Activated naive CD8-positive, alpha-beta T cell treated with anti-CD3 and anti-CD28 coated beads, Interleukin-2, amount 10 ng/mL, durations not matched to agents 7 days and 5 days (primary cell): ENCODE results near the gene PARD3B. TPM values are rescaled to one million over a fixed set of nuclear protein-coding genes. Genes with fewer than 3 reads are reported as not detected.

ENCODE experiments used
- ATAC-seq: fragments of 150-1000 bp; cut with Tn5 transposase; one replicate; pipeline ENCODE4 v1.10.0; 2021; ENCODE audit warnings: low read depth, moderate library complexity
- POLR2A ChIA-PET: fragments of 350-600 bp; sonication (Branson Sonifier 250); formaldehyde crosslinking; loops from one replicate; lab custom pipeline; 2021; ENCODE audit warnings: antibody characterized with exemption; lab: Charles Lee
- DNase-seq: peaks from one replicate; pipeline ENCODE4 v3.0.0; 2021
- H3K27ac Mint-ChIP-seq: one replicate; pipeline ENCODE4 v1.8.0; 2022; ENCODE audit warnings: mild to moderate bottlenecking, mixed read lengths
- H3K27me3 Mint-ChIP-seq: one replicate; pipeline ENCODE4 v1.8.0; 2022; ENCODE audit warnings: mild to moderate bottlenecking, moderate library complexity, mixed read lengths
- H3K36me3 Mint-ChIP-seq: one replicate; pipeline ENCODE4 v1.8.0; 2021; ENCODE audit warnings: mild to moderate bottlenecking, mixed read lengths
- H3K4me1 Mint-ChIP-seq: one replicate; pipeline ENCODE4 v1.8.0; 2021; ENCODE audit warnings: mixed read lengths
- H3K4me3 Mint-ChIP-seq: one replicate; pipeline ENCODE4 v1.8.0; 2022; ENCODE audit warnings: mild to moderate bottlenecking, moderate library complexity, mixed read lengths
- H3K9me3 Mint-ChIP-seq: one replicate; pipeline ENCODE4 v1.8.0; 2021; ENCODE audit warnings: mixed read lengths
- total RNA-seq, 2 experiments: library from RNA; stranded (reverse); gene quantifications; one replicate each; pipeline ENCODE4 v1.2.3, GENCODE V29; 2021

PARD3B gene
- total RNA-seq, 2 experiments from 2014 or later, result 0.55 to 1.0 TPM

- POLR2A ChIA-PET, result no interaction called here
- ATAC-seq, result no peak
- H3K4me1 Mint-ChIP-seq, result peaks cover 3% of the 10 kb centered on the region
Measured at GRCh38 chr2:205545971-205546816, 1000.9 kb downstream of the PARD3B start.

GRCh38 chr2:205555566-205556230 lies 1010.4 kb downstream of the PARD3B start:
- Mint-ChIP-seq H3K36me3 (no peaks in the 10 kb centered on the region), H3K27me3 (peaks cover 2% of the 10 kb centered on the region), H3K9me3 (no peaks in the 10 kb centered on the region), H3K4me3 (no peak overlapping the region), H3K4me1 (no peaks in the 10 kb centered on the region), H3K27ac (no peak overlapping the region)
- no peak for ATAC-seq
- POLR2A ChIA-PET, result no interaction called here
- no peak for DNase-seq

More at GRCh38 chr2:205545971-205546816, 1000.9 kb downstream of the PARD3B start:
- no peak overlapping the region for H3K27ac Mint-ChIP-seq
- H3K36me3 Mint-ChIP-seq, result no peaks in the 10 kb centered on the region
- H3K9me3 Mint-ChIP-seq, result no peaks in the 10 kb centered on the region
- H3K27me3 Mint-ChIP-seq, result peaks cover 1% of the 10 kb centered on the region
- H3K4me3 Mint-ChIP-seq, result no peak overlapping the region
- DNase-seq, result no peak

- POLR2A ChIA-PET, result no interaction called here
- Mint-ChIP-seq H3K27me3 (peaks cover 2% of the 10 kb centered on the region), H3K27ac (no peak overlapping the region)
Measured at GRCh38 chr2:205556357-205556756, 1011.1 kb downstream of the PARD3B start.

GRCh38 chr2:205556841-205557539 lies 1011.7 kb downstream of the PARD3B start:
- Mint-ChIP-seq H3K4me1 (no peaks in the 10 kb centered on the region), H3K36me3 (no peaks in the 10 kb centered on the region), H3K4me3 (no peak overlapping the region), H3K27ac (no peak overlapping the region), H3K9me3 (no peaks in the 10 kb centered on the region), H3K27me3 (peaks cover 2% of the 10 kb centered on the region)
- POLR2A ChIA-PET, result no interaction called here
- ATAC-seq (no peak), DNase-seq (no peak)

More at GRCh38 chr2:205556357-205556756, 1011.1 kb downstream of the PARD3B start:
- H3K4me3 Mint-ChIP-seq, result no peak overlapping the region
- H3K9me3 Mint-ChIP-seq, result no peaks in the 10 kb centered on the region
- no peaks in the 10 kb centered on the region for H3K36me3 Mint-ChIP-seq
- H3K4me1 Mint-ChIP-seq, result no peaks in the 10 kb centered on the region
- DNase-seq (no peak), ATAC-seq (no peak)

GRCh38 chr2:205557873-205558272 lies 1012.6 kb downstream of the PARD3B start:
- Mint-ChIP-seq H3K9me3 (no peaks in the 10 kb centered on the region), H3K4me3 (no peak overlapping the region), H3K4me1 (no peaks in the 10 kb centered on the region), H3K36me3 (no peaks in the 10 kb centered on the region), H3K27me3 (peaks cover 2% of the 10 kb centered on the region), H3K27ac (no peak overlapping the region)
- DNase-seq (no peak), ATAC-seq (no peak)
- POLR2A ChIA-PET, result no interaction called here

GRCh38 chr2:205561441-205561840 lies 1016.2 kb downstream of the PARD3B start:
- Mint-ChIP-seq H3K4me3 (no peak overlapping the region), H3K9me3 (no peaks in the 10 kb centered on the region), H3K36me3 (no peaks in the 10 kb centered on the region), H3K4me1 (no peaks in the 10 kb centered on the region), H3K27me3 (peaks cover 3% of the 10 kb centered on the region), H3K27ac (no peak overlapping the region)
- no peak for ATAC-seq
- no peak for DNase-seq
- POLR2A ChIA-PET, result no interaction called here

- H3K4me1 Mint-ChIP-seq, result peaks cover 2% of the 10 kb centered on the region
- H3K27ac Mint-ChIP-seq, result no peak overlapping the region
- H3K27me3 Mint-ChIP-seq, result peaks cover 3% of the 10 kb centered on the region
- ATAC-seq (no peak), DNase-seq (peak; percentile 33)
- H3K36me3 Mint-ChIP-seq, result no peaks in the 10 kb centered on the region
- no peak overlapping the region for H3K4me3 Mint-ChIP-seq
- POLR2A ChIA-PET, result no interaction called here
- no peaks in the 10 kb centered on the region for H3K9me3 Mint-ChIP-seq
Measured at GRCh38 chr2:205563646-205564045, 1018.4 kb downstream of the PARD3B start.

- peaks cover 2% of the 10 kb centered on the region for H3K4me1 Mint-ChIP-seq
- no peak overlapping the region for H3K27ac Mint-ChIP-seq
- no peak for ATAC-seq
- no peaks in the 10 kb centered on the region for H3K9me3 Mint-ChIP-seq
- no peak for DNase-seq
- H3K36me3 Mint-ChIP-seq, result no peaks in the 10 kb centered on the region
- H3K27me3 Mint-ChIP-seq, result peaks cover 3% of the 10 kb centered on the region
- no peak overlapping the region for H3K4me3 Mint-ChIP-seq
- POLR2A ChIA-PET, result no interaction called here
Measured at GRCh38 chr2:205564346-205565141, 1019.3 kb downstream of the PARD3B start.

- POLR2A ChIA-PET, result no interaction called here
- Mint-ChIP-seq H3K4me3 (no peak overlapping the region), H3K9me3 (no peaks in the 10 kb centered on the region), H3K27me3 (peaks cover 3% of the 10 kb centered on the region), H3K4me1 (peaks cover 2% of the 10 kb centered on the region), H3K36me3 (no peaks in the 10 kb centered on the region), H3K27ac (no peak overlapping the region)
- DNase-seq (no peak), ATAC-seq (no peak)
Measured at GRCh38 chr2:205565142-205565522, 1019.9 kb downstream of the PARD3B start.

- peaks cover 2% of the 10 kb centered on the region for H3K4me1 Mint-ChIP-seq
- peaks cover 3% of the 10 kb centered on the region for H3K27me3 Mint-ChIP-seq
- no peaks in the 10 kb centered on the region for H3K9me3 Mint-ChIP-seq
- no peaks in the 10 kb centered on the region for H3K36me3 Mint-ChIP-seq
- H3K4me3 Mint-ChIP-seq, result no peak overlapping the region
- DNase-seq (no peak), ATAC-seq (no peak)
- POLR2A ChIA-PET, result no interaction called here
- no peak overlapping the region for H3K27ac Mint-ChIP-seq
Measured at GRCh38 chr2:205566606-205567168, 1021.4 kb downstream of the PARD3B start.

GRCh38 chr2:205568620-205569019 lies 1023.3 kb downstream of the PARD3B start:
- POLR2A ChIA-PET, result no interaction called here
- no peak overlapping the region for H3K27ac Mint-ChIP-seq
- H3K27me3 Mint-ChIP-seq, result peaks cover 3% of the 10 kb centered on the region
- no peaks in the 10 kb centered on the region for H3K9me3 Mint-ChIP-seq
- peaks cover 2% of the 10 kb centered on the region for H3K4me1 Mint-ChIP-seq
- ATAC-seq, result no peak
- H3K4me3 Mint-ChIP-seq, result no peak overlapping the region
- no peak for DNase-seq
- no peaks in the 10 kb centered on the region for H3K36me3 Mint-ChIP-seq

- H3K4me3 Mint-ChIP-seq, result no peak overlapping the region
- no peak overlapping the region for H3K27ac Mint-ChIP-seq
- H3K27me3 Mint-ChIP-seq, result peaks cover 3% of the 10 kb centered on the region
- POLR2A ChIA-PET, result no interaction called here
- H3K9me3 Mint-ChIP-seq, result no peaks in the 10 kb centered on the region
- H3K36me3 Mint-ChIP-seq, result no peaks in the 10 kb centered on the region
- peaks cover 2% of the 10 kb centered on the region for H3K4me1 Mint-ChIP-seq
- DNase-seq, result no peak
- ATAC-seq, result no peak
Measured at GRCh38 chr2:205570648-205571047, 1025.4 kb downstream of the PARD3B start.
